GM12878 (cell line): Measurements from ENCODE around the gene FCRL6. TPM values are rescaled to one million over a fixed set of nuclear protein-coding genes. Genes with fewer than 3 reads are reported as not detected.

ENCODE experiments used
- ATAC-seq: fragments of 200-7000 bp; cut with Tn5 transposase; 3 replicates; pipeline ENCODE4 v1.9.1; 2020; ENCODE audit warnings: mild to moderate bottlenecking, moderate library complexity
- BruUV-seq: library from RNA; stranded (reverse); fragments of 400-500 nt; replicated peaks from 2 replicates; lab custom pipeline; 2021; lab: Mats Ljungman, UMichigan
- CTCF ChIA-PET: fragments of 300-600 bp; sonication (Branson Sonifier 250); formaldehyde crosslinking; extraction: SDS; loops from one replicate; lab custom pipeline; 2021; ENCODE audit warnings: inconsistent platforms; lab: Yijun Ruan, JAX
- POLR2A ChIA-PET: fragments of 350-600 bp; formaldehyde crosslinking; extraction: SDS; loops from one replicate; lab custom pipeline; 2021; ENCODE audit warnings: inconsistent platforms; lab: Charles Lee
- RAD21 ChIA-PET: fragments of 300-600 bp; sonication (Branson Sonifier 250); formaldehyde crosslinking; loops from one replicate; lab custom pipeline; 2023; ENCODE audit warnings: antibody characterized with exemption; ENCODE audit not compliant: unreplicated experiment; lab: Charles Lee
- SMC1A ChIA-PET: fragments of 300-600 bp; sonication (Branson Sonifier 250); formaldehyde crosslinking; loops from one replicate; lab custom pipeline; 2023; ENCODE audit not compliant: unreplicated experiment, uncharacterized antibody; lab: Charles Lee
- DNase-seq: peaks from one replicate; pipeline ENCODE4 v3.0.0-alpha.2; 2011; ENCODE audit warnings: low read depth, low spot score
- FAIRE-seq: peaks from 3 replicates; lab custom pipeline; 2011; peaks lifted over from hg19 to GRCh38; lab: Jason Lieb, UNC
- H2AFZ ChIP-seq: 2 replicates; pipeline ENCODE4 v1.6.0; 2011; ENCODE audit warnings: low read depth, low read length, control low read depth; ENCODE audit not compliant: control insufficient read depth
- H3K27ac ChIP-seq: 2 replicates; pipeline ENCODE4 v1.5.1; 2011; ENCODE audit warnings: control low read depth; ENCODE audit not compliant: control insufficient read depth, insufficient read depth
- H3K27me3 ChIP-seq, 2 experiments: replicated peaks in 1 of 2; 2 replicates each; pipeline versions ENCODE4 v1.6.0 to v1.6.1; 2011; ENCODE audit warnings: low read length in 1 of 2; ENCODE audit not compliant: control insufficient read depth in 2 of 2, insufficient read depth in 2 of 2
- H3K36me3 ChIP-seq, 2 experiments: 2 replicates each; pipeline ENCODE4 v1.5.1; 2011; ENCODE audit warnings: low read length in 1 of 2; ENCODE audit not compliant: control insufficient read depth in 2 of 2, insufficient read depth in 2 of 2
- H3K4me1 ChIP-seq: 2 replicates; pipeline ENCODE4 v1.6.1; 2011; ENCODE audit warnings: mild to moderate bottlenecking, low read length, moderate library complexity, mixed read lengths; ENCODE audit not compliant: control insufficient read depth, insufficient read depth
- H3K4me2 ChIP-seq: 2 replicates; pipeline ENCODE4 v1.6.0; 2011; ENCODE audit warnings: control low read depth; ENCODE audit not compliant: control insufficient read depth, insufficient read depth
- H3K4me3 ChIP-seq: fragments of 200-600 bp; sonication (generic); 2 replicates; pipeline ENCODE4 v1.5.1; 2016
- H3K79me2 ChIP-seq: 2 replicates; pipeline ENCODE4 v1.6.0; 2011; ENCODE audit warnings: low read length; ENCODE audit not compliant: control insufficient read depth, insufficient read depth
- H3K9ac ChIP-seq: 2 replicates; pipeline ENCODE4 v1.8.0; 2011; ENCODE audit warnings: low read length, control low read depth, mixed read lengths; ENCODE audit not compliant: control insufficient read depth, insufficient read depth
- H3K9me3 ChIP-seq: replicated peaks from 3 replicates; pipeline ENCODE4 v1.5.1; 2011; ENCODE audit warnings: mild to moderate bottlenecking, low read length; ENCODE audit not compliant: control insufficient read depth, insufficient read depth
- H4K20me1 ChIP-seq: 2 replicates; pipeline ENCODE4 v1.6.0; 2011; ENCODE audit not compliant: control insufficient read depth, insufficient read depth
- ASH2L ChIP-seq: fragments of 300-600, 200-600 bp; sonication (generic); IDR thresholded peaks from 2 replicates; pipeline ENCODE4 v1.6.1; 2017; ENCODE audit warnings: low read depth, mild to moderate bottlenecking, borderline replicate concordance
- CBX3 ChIP-seq: fragments of 200-600 bp; sonication (generic); IDR thresholded peaks from 2 replicates; pipeline ENCODE4 v1.6.1; 2016; ENCODE audit warnings: low read depth, borderline replicate concordance
- CEBPB ChIP-seq, 2 experiments: fragments of 150-350 bp in 1 of 2; IDR thresholded peaks; 2 replicates each; pipeline ENCODE4 v1.6.1; 2012 to 2014; ENCODE audit warnings: low read depth in 2 of 2, low read length in 2 of 2, borderline replicate concordance in 1 of 2, inconsistent platforms in 1 of 2
- CREB1 ChIP-seq: IDR thresholded peaks from 2 replicates; pipeline ENCODE4 v1.6.1; 2012; ENCODE audit warnings: low read depth, mild to moderate bottlenecking, inconsistent platforms
- CTCF ChIP-seq, 3 experiments: IDR thresholded peaks in 2 of 3; conservative IDR thresholded peaks in 1 of 3; 2 replicates each; pipeline ENCODE4 v1.5.1; 2011; ENCODE audit warnings: low read depth in 3 of 3, low read length in 3 of 3, mild to moderate bottlenecking in 3 of 3, control low read depth in 2 of 3, moderate library complexity in 2 of 3, inconsistent platforms in 1 of 3, mixed read lengths in 1 of 3; ENCODE audit not compliant: control insufficient read depth in 2 of 3, insufficient read depth in 1 of 3; ENCODE audit errors: extremely low read depth in 1 of 3
- ETV6 ChIP-seq, 2 experiments: fragments of 450-650 bp in 1 of 2; IDR thresholded peaks in 1 of 2; conservative IDR thresholded peaks in 1 of 2; 2 replicates each; pipeline ENCODE4 v1.6.1; 2014; ENCODE audit warnings: antibody characterized with exemption in 1 of 2, borderline replicate concordance in 1 of 2, low read depth in 1 of 2, mild to moderate bottlenecking in 1 of 2, moderate library complexity in 1 of 2
- FOXK2 ChIP-seq: fragments of 450-650 bp; IDR thresholded peaks from 2 replicates; pipeline ENCODE4 v1.6.1; 2017; ENCODE audit warnings: mild to moderate bottlenecking, moderate library complexity
- GABPA ChIP-seq: IDR thresholded peaks from 2 replicates; pipeline ENCODE4 v1.6.1; 2014; ENCODE audit warnings: antibody characterized with exemption, low read depth, mild to moderate bottlenecking, inconsistent platforms
- IRF5 ChIP-seq: fragments of 450-650 bp; IDR thresholded peaks from 2 replicates; pipeline ENCODE4 v1.6.1; 2017; ENCODE audit warnings: borderline replicate concordance
- PAX5 ChIP-seq: IDR thresholded peaks from 2 replicates; pipeline ENCODE4 v1.6.1; 2011; ENCODE audit warnings: low read depth, low read length, borderline replicate concordance
- RELB ChIP-seq: fragments of 450-650 bp; IDR thresholded peaks from 2 replicates; pipeline ENCODE4 v1.6.1; 2017; ENCODE audit warnings: low read depth, mild to moderate bottlenecking, moderate library complexity
- SREBF1 ChIP-seq: IDR thresholded peaks from 2 replicates; pipeline ENCODE4 v1.6.1; 2012; ENCODE audit warnings: mild to moderate bottlenecking, low read length
- SREBF2 ChIP-seq: IDR thresholded peaks from 2 replicates; pipeline ENCODE4 v1.6.1; 2012; ENCODE audit warnings: mild to moderate bottlenecking, low read length
- STAT3 ChIP-seq: IDR thresholded peaks from 2 replicates; pipeline ENCODE4 v1.6.1; 2011; ENCODE audit warnings: low read depth, low read length, improper control_type of control experiment
- TBL1XR1 ChIP-seq: IDR thresholded peaks from 2 replicates; pipeline ENCODE4 v1.6.1; 2012; ENCODE audit warnings: low read depth, low read length, improper control_type of control experiment
- ZBTB33 ChIP-seq: fragments of 450-650 bp; IDR thresholded peaks from 2 replicates; pipeline ENCODE4 v1.6.1; 2017; ENCODE audit warnings: mild to moderate bottlenecking
- ZNF274 ChIP-seq: IDR thresholded peaks from one replicate; pipeline ENCODE4 v1.8.0; 2011; ENCODE audit not compliant: insufficient read length, insufficient read depth
- WGBS: methylation state at CpG from one replicate; pipeline ENCODE4 v1.1.6; 2016; ENCODE audit warnings: low lambda C conversion rate; ENCODE audit not compliant: insufficient replicate concordance, insufficient coverage; ENCODE audit errors: missing lambda C conversion rate; 5-methylcytosine and 5-hydroxymethylcytosine counted together
- in situ Hi-C: fragments of 300-500 bp; cut with MboI; formaldehyde crosslinking; loops from 9 replicates; pipeline ENCODE4 v1.14.3; 2018; ENCODE audit warnings: mixed read lengths
- intact Hi-C: fragments of 100-400 bp; cut with micrococcal nuclease; formaldehyde crosslinking; loops from one replicate; pipeline ENCODE4 v1.14.2; 2022; ENCODE audit not compliant: unreplicated experiment
- polyA plus RNA-seq, 11 experiments: library from polyadenylated mRNA; depleted of rRNA in 4 of 11; unstranded in 6 of 11; stranded (reverse) in 5 of 11; fragments of >200 nt; fragmentation: Nextera tagmentation in 4 of 11; fragmentation: Illumina TruSeq in 1 of 11; extraction: Ambion mirVana in 4 of 11; extraction: Trizol in 1 of 11; gene quantifications; 1 replicate in 1 of 11; 2 replicates in 10 of 11; pipeline versions ENCODE4 v1.2.1 to v1.2.3, GENCODE V29; 2011 to 2016; ENCODE audit warnings: inconsistent platforms in 2 of 11, missing spikeins in 2 of 11, low read depth in 1 of 11
- total RNA-seq, 4 experiments: library from RNA; depleted of rRNA in 3 of 4; stranded (reverse); fragments of >200 nt in 3 of 4; fragmentation: Illumina TruSeq in 1 of 4; extraction: Trizol in 1 of 4; gene quantifications; 2 replicates each; pipeline versions ENCODE4 v1.2.1 to v1.2.3, GENCODE V29; 2013 to 2021

Gene FCRL6
- total and polyA plus RNA-seq, 10 of the 15 experiments (the other 5 are each of a cell fraction or from before 2014, with no cell fraction given) = 0.04 to 0.16 (median 0.11) TPM; not detected in 7

- DNase-seq (no peak), ATAC-seq (no peak), FAIRE-seq (no peak)
- Histone ChIP-seq H3K9me3 (no peaks in the 10 kb centered on the region), H3K79me2 (no peaks in the 10 kb centered on the region), H3K9ac (no peak overlapping the region), H3K4me3 (no peak overlapping the region), H3K27me3 (no peaks in the 10 kb centered on the region; a peak in 3 of 4 replicates), H3K27ac (no peak overlapping the region), H4K20me1 (no peaks in the 10 kb centered on the region), H3K4me2 (no peak overlapping the region), H3K4me1 (no peaks in the 10 kb centered on the region), H2AFZ (no peak overlapping the region), H3K36me3 (no peaks in the 10 kb centered on the region)
- POLR2A ChIA-PET = no interaction called here
- BruUV-seq = no TSS peak
- SMC1A ChIA-PET = no interaction called here
- 77% methylated on average over 8 of the region's 8 CpGs for WGBS
- RAD21 ChIA-PET = interaction anchor here (1.1 kb wide), 1 partner anchor 189 kb away, joined by 3 read pairs; no protein-coding TSS in a partner anchor
- in situ Hi-C loops (no loop called here), intact Hi-C loops (no loop called here)
- CTCF ChIA-PET = interaction anchor here (1.1 to 2.0 kb wide), 3 partner anchors 17 to 191 kb away, joined by 3 to 5 read pairs (median 5); no protein-coding TSS in a partner anchor
- TF ChIP-seq PAX5 (no peak), IRF5 (no peak), STAT3 (no peak), SREBF1 (no peak), GABPA (no peak), TBL1XR1 (no peak), ASH2L (no peak), ETV6 (conservative IDR thresholded peaks at IDR 0.05 in 1 of 2, IDR thresholded peaks at IDR 0.05 in 1 of 2; ENCODE audit: borderline replicate concordance in 1 of 2, low read depth in 1 of 2) (no peak), RELB (no peak), SREBF2 (no peak), ZBTB33 (no peak), ZNF274 (no peak), CTCF (IDR thresholded peaks at IDR 0.05 in 2 of 3, conservative IDR thresholded peaks at IDR 0.05 in 1 of 3; ENCODE audit: control insufficient read depth in 2 of 3, extremely low read depth in 1 of 3, insufficient read depth in 1 of 3, low read depth in 3 of 3, low read length in 3 of 3) (no peak), CBX3 (no peak), CREB1 (no peak), CEBPB (IDR thresholded peaks at IDR 0.05; ENCODE audit: borderline replicate concordance in 1 of 2, low read depth in 2 of 2, low read length in 2 of 2) (no peak), FOXK2 (no peak)
Observed at GRCh38 chr1:159815926-159816325, 13.8 kb downstream of the FCRL6 start.
